ENCODE results near the gene AAMDC. TPM values are rescaled to one million over a fixed set of nuclear protein-coding genes. Genes with fewer than 3 reads are reported as not detected.
"Not testable (repeated sequence)": the region's sequence is repeated elsewhere in the genome, so short reads cannot be mapped to it uniquely, and the experiment has no call there.

Gene AAMDC
- total RNA-seq, 1 experiment from 2014 or later, result 34.5 TPM

DNA sequence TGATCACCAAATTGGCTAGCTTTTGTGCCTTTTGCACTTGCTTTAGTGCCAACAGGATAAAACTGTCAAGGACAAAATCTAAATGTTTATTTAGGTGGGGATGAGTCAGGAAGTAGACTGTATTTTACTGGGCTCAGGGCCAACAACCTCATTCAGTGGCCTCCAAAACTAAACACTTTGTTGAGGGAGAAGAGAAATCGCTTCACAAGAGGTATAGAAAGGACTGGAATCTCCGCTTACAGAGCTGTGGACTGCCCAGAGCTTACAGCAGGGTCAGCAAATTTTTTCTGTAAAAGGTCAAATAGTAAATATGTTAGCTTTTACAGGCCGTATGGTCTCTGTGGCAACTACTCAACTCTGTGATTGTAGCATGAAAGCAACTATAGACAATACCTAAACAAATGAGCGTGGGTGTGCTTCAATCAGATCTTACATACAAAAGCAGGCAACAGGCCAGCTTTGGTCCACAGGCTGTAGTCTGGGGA is 93.4 kb downstream of the AAMDC start:
- peak overlapping the region; percentile 7; the same call in 1 of the 2 replicates for H3K27ac ChIP-seq
- H3K4me3 ChIP-seq, result not testable (repeated sequence)

DNA sequence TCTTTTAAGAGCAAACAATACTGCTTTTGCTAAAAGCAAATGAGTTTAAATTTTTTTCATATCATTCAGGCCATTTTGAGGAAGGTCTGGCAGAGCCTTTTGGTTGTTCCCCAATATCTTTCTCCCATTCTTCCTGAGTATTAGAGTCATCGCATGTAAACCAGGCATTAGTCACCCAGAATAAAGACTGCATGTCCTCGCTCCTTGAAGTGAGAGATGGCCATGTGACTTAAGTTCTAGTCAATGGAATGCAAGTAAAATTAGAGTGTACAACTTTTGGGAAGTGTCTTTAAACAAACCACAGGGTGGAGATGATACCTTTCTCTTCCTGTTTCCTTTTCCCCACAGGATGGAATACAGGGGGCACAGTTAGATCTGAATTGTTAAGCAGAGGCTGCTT is 96.8 kb downstream of the AAMDC start:
- DNase-seq (ENCODE audit: low read depth in 1 of 2, low spot score in 2 of 2); H3K27ac ChIP-seq; H3K4me3 ChIP-seq; H3K36me3 ChIP-seq; H3K27me3 ChIP-seq (replicated peaks); H3K9me3 ChIP-seq (replicated peaks): not testable (repeated sequence)
- peaks cover 14% of the 10 kb centered on the region; the same call in 1 of the 2 replicates for H3K4me1 ChIP-seq (replicated peaks)

More for the DNA sequence above, 93.4 kb downstream of the AAMDC start:
- H3K36me3 ChIP-seq; H3K9me3 ChIP-seq (replicated peaks); H3K27me3 ChIP-seq (replicated peaks): not testable (repeated sequence)
- peak; percentile 70 to 77 for DNase-seq (ENCODE audit: low read depth in 1 of 2, low spot score in 2 of 2)
- H3K4me1 ChIP-seq (replicated peaks), result peaks cover 21% of the 10 kb centered on the region

Other genes with a start within 250 kb of the AAMDC start
- 0.18 TPM in 1 of 2 replicates, not detected in the other for gene AQP11, start 231.2 kb upstream of the AAMDC start, total RNA-seq (2014; rRNA removed; shearing (Covaris generic))
- gene CLNS1A, start 183.3 kb upstream of the AAMDC start, total RNA-seq (2014; rRNA removed; shearing (Covaris generic)), result 71.7 and 81.5 TPM in 2 replicates
- 9.5 and 10.6 TPM in 2 replicates for gene RSF1, start 422 bp upstream of the AAMDC start, total RNA-seq (2014; rRNA removed; shearing (Covaris generic))
- 13.9 and 14.3 TPM in 2 replicates for gene INTS4, start 173.5 kb downstream of the AAMDC start, total RNA-seq (2014; rRNA removed; shearing (Covaris generic))
- gene KCTD14, start 202.1 kb downstream of the AAMDC start, total RNA-seq (2014; rRNA removed; shearing (Covaris generic)), result 2.3 and 7.7 TPM in 2 replicates
- gene THRSP, start 242.7 kb downstream of the AAMDC start, total RNA-seq (2014; rRNA removed; shearing (Covaris generic)), result not detected in 2 replicates